H1 (cell line): ENCODE measurements around the gene RIPOR3. TPM values are rescaled to one million over a fixed set of nuclear protein-coding genes. Genes with fewer than 3 reads are reported as not detected.

Experiments
- CTCF ChIA-PET: fragments of 300-600 bp; sonication (Branson Sonifier 250); formaldehyde crosslinking; loops from one replicate; lab custom pipeline; 2021; ENCODE audit not compliant: partially characterized antibody; lab: Charles Lee
- POLR2A ChIA-PET: fragments of 300-600 bp; sonication (Branson Sonifier 250); formaldehyde crosslinking; loops from one replicate; lab custom pipeline; 2021; ENCODE audit warnings: inconsistent platforms; ENCODE audit not compliant: partially characterized antibody; lab: Charles Lee
- DNase-seq, 2 experiments: peaks; one replicate each; pipeline versions ENCODE4 v3.0.0 to v3.0.0-alpha.2; 2010 to 2022; ENCODE audit warnings: low spot score in 2 of 2, low read depth in 1 of 2, mixed read lengths in 1 of 2
- FAIRE-seq: peaks from 2 replicates; lab custom pipeline; 2011; peaks lifted over from hg19 to GRCh38; lab: Jason Lieb, UNC
- H2AFZ ChIP-seq: 2 replicates; pipeline ENCODE4 v1.8.1; 2012; ENCODE audit warnings: low read length, inconsistent platforms
- H2AK5ac ChIP-seq: 2 replicates; pipeline ENCODE4 v1.6.1; 2013; ENCODE audit warnings: low read depth, low read length
- H2BK120ac ChIP-seq: replicated peaks from 2 replicates; pipeline ENCODE3; 2013; ENCODE audit warnings: low read depth, low read length, inconsistent platforms
- H2BK12ac ChIP-seq: 2 replicates; pipeline ENCODE4 v1.6.1; 2013; ENCODE audit warnings: low read depth, low read length
- H2BK15ac ChIP-seq: 2 replicates; pipeline ENCODE4 v1.6.1; 2013; ENCODE audit warnings: low read length
- H2BK20ac ChIP-seq: 2 replicates; pipeline ENCODE4 v1.6.1; 2013; ENCODE audit warnings: low read length
- H2BK5ac ChIP-seq: 2 replicates; pipeline ENCODE4 v1.6.1; 2013; ENCODE audit warnings: low read depth, low read length
- H3K14ac ChIP-seq: 2 replicates; pipeline ENCODE4 v1.6.1; 2013; ENCODE audit warnings: inconsistent platforms; ENCODE audit not compliant: insufficient read length
- H3K18ac ChIP-seq: 2 replicates; pipeline ENCODE4 v1.6.1; 2013; ENCODE audit warnings: low read length; ENCODE audit errors: extremely low read depth
- H3K23ac ChIP-seq: 2 replicates; pipeline ENCODE4 v1.6.1; 2013; ENCODE audit warnings: inconsistent platforms; ENCODE audit not compliant: insufficient read length
- H3K23me2 ChIP-seq: 2 replicates; pipeline ENCODE4 v1.6.1; 2013; ENCODE audit warnings: low read depth, low read length
- H3K27ac ChIP-seq: 2 replicates; pipeline ENCODE4 v1.6.1; 2011; ENCODE audit warnings: low read depth, low read length, inconsistent platforms
- H3K27me3 ChIP-seq, 4 experiments: replicated peaks in 1 of 4; 1 replicate in 1 of 4; 2 replicates in 3 of 4; pipeline versions ENCODE4 v1.6.1 to v1.8.1; 2011 to 2013; ENCODE audit warnings: low read length in 3 of 4, mild to moderate bottlenecking in 3 of 4, inconsistent platforms in 2 of 4, mixed read lengths in 2 of 4, moderate library complexity in 1 of 4; ENCODE audit not compliant: control insufficient read depth in 3 of 4, insufficient read depth in 3 of 4; ENCODE audit errors: extremely low read depth in 1 of 4
- H3K36me3 ChIP-seq, 4 experiments: 2 replicates each; pipeline versions ENCODE4 v1.6.1 to v1.8.1; 2011 to 2013; ENCODE audit warnings: mild to moderate bottlenecking in 4 of 4, low read length in 3 of 4, moderate library complexity in 2 of 4, control low read depth in 1 of 4, inconsistent platforms in 1 of 4; ENCODE audit not compliant: insufficient read depth in 4 of 4, control insufficient read depth in 2 of 4
- H3K4ac ChIP-seq: replicated peaks from 2 replicates; pipeline ENCODE3; 2013; ENCODE audit warnings: low read length, low read depth, mixed read lengths, inconsistent platforms; ENCODE audit not compliant: insufficient read length
- H3K4me1 ChIP-seq, 4 experiments: replicated peaks in 1 of 4; 1 replicate in 1 of 4; 2 replicates in 3 of 4; pipeline versions ENCODE4 v1.6.1 to v1.8.1; 2011 to 2013; ENCODE audit warnings: low read length in 3 of 4, inconsistent platforms in 2 of 4, mixed read lengths in 1 of 4; ENCODE audit not compliant: insufficient read depth in 4 of 4, control insufficient read depth in 3 of 4
- H3K4me2 ChIP-seq, 2 experiments: 2 replicates each; pipeline versions ENCODE4 v1.6.1 to v1.8.1; 2011 to 2013; ENCODE audit warnings: low read depth in 2 of 2, low read length in 2 of 2, control low read depth in 1 of 2, inconsistent platforms in 1 of 2, mild to moderate bottlenecking in 1 of 2; ENCODE audit not compliant: insufficient read depth in 1 of 2
- H3K4me3 ChIP-seq, 4 experiments: fragments of 200-600, 300-600 bp in 1 of 4; sonication (generic), shearing (Covaris generic), sonication (Bioruptor Twin) in 1 of 4; 2 replicates each; pipeline versions ENCODE4 v1.5.1 to v1.8.1; 2011 to 2016; ENCODE audit warnings: low read length in 4 of 4, low read depth in 3 of 4, control low read depth in 2 of 4, inconsistent platforms in 2 of 4, mild to moderate bottlenecking in 2 of 4, mixed read lengths in 1 of 4, moderate library complexity in 1 of 4; ENCODE audit not compliant: insufficient read depth in 2 of 4; ENCODE audit errors: extremely low read depth in 1 of 4
- H3K56ac ChIP-seq: replicated peaks from 2 replicates; pipeline ENCODE3; 2013; ENCODE audit warnings: low read depth, mild to moderate bottlenecking, mixed read lengths, low read length, inconsistent platforms; ENCODE audit not compliant: insufficient read length
- H3K79me1 ChIP-seq: 2 replicates; pipeline ENCODE4 v1.6.1; 2013; ENCODE audit warnings: low read depth, low read length, control low read depth
- H3K79me2 ChIP-seq, 2 experiments: 2 replicates each; pipeline versions ENCODE4 v1.6.1 to v1.8.1; 2012 to 2013; ENCODE audit warnings: low read length in 2 of 2, mild to moderate bottlenecking in 2 of 2, inconsistent platforms in 1 of 2; ENCODE audit not compliant: insufficient read depth in 2 of 2, control insufficient read depth in 1 of 2
- H3K9ac ChIP-seq, 4 experiments: replicated peaks in 1 of 4; 1 replicate in 1 of 4; 2 replicates in 3 of 4; pipeline versions ENCODE4 v1.6.1 to v1.8.1; 2011 to 2013; ENCODE audit warnings: low read depth in 3 of 4, low read length in 3 of 4, control low read depth in 2 of 4, mild to moderate bottlenecking in 2 of 4, moderate library complexity in 2 of 4, inconsistent platforms in 1 of 4; ENCODE audit errors: extremely low read depth in 1 of 4
- H3K9me3 ChIP-seq, 2 experiments: 2 replicates each; pipeline versions ENCODE4 v1.6.1 to v1.8.1; 2012 to 2013; ENCODE audit warnings: mild to moderate bottlenecking in 2 of 2, moderate library complexity in 2 of 2, control low read depth in 1 of 2, inconsistent platforms in 1 of 2, low read depth in 1 of 2, low read length in 1 of 2, mixed read lengths in 1 of 2; ENCODE audit not compliant: insufficient read depth in 2 of 2
- H4K20me1 ChIP-seq, 2 experiments: replicated peaks in 1 of 2; 2 replicates each; pipeline versions ENCODE3 to v1.8.1; 2011 to 2013; ENCODE audit warnings: inconsistent platforms in 2 of 2, low read length in 2 of 2, mild to moderate bottlenecking in 1 of 2; ENCODE audit not compliant: insufficient read depth in 2 of 2, control insufficient read depth in 1 of 2
- H4K5ac ChIP-seq: 2 replicates; pipeline ENCODE4 v1.6.1; 2013; ENCODE audit warnings: low read length, low read depth, mixed read lengths, inconsistent platforms; ENCODE audit not compliant: insufficient read length
- H4K8ac ChIP-seq: 2 replicates; pipeline ENCODE4 v1.8.0; 2013; ENCODE audit warnings: mild to moderate bottlenecking, moderate library complexity, low read length, inconsistent platforms; ENCODE audit not compliant: insufficient read depth; ENCODE audit errors: extremely low read depth
- H4K91ac ChIP-seq: replicated peaks from 2 replicates; pipeline ENCODE3; 2013; ENCODE audit warnings: low read length, mixed read lengths, inconsistent platforms; ENCODE audit not compliant: insufficient read length
- ASH2L ChIP-seq: fragments of 200-600, 300-600 bp; sonication (generic); IDR thresholded peaks from one replicate; pipeline ENCODE4 v1.7.1; 2017; ENCODE audit warnings: low read length
- CTBP2 ChIP-seq: IDR thresholded peaks from 2 replicates; pipeline ENCODE4 v1.7.0; 2011; ENCODE audit warnings: borderline replicate concordance, mild to moderate bottlenecking, moderate library complexity, mixed read lengths, low read length; ENCODE audit not compliant: insufficient read depth, insufficient read length
- JUND ChIP-seq: IDR thresholded peaks from 2 replicates; pipeline ENCODE4 v1.6.1; 2011; ENCODE audit warnings: mild to moderate bottlenecking, improper control_type of control experiment, low read length
- KDM5A ChIP-seq: fragments of 200-600 bp; IDR thresholded peaks from 2 replicates; pipeline ENCODE4 v1.7.1; 2012; ENCODE audit warnings: mild to moderate bottlenecking, low read length, inconsistent platforms, mixed read lengths
- MAFK ChIP-seq: IDR thresholded peaks from 2 replicates; pipeline ENCODE4 v1.6.1; 2012; ENCODE audit warnings: low read depth, mild to moderate bottlenecking, improper control_type of control experiment, low read length
- RAD21 ChIP-seq, 2 experiments: IDR thresholded peaks in 1 of 2; conservative IDR thresholded peaks in 1 of 2; 2 replicates each; pipeline ENCODE4 v1.6.1; 2011; ENCODE audit warnings: low read depth in 2 of 2, low read length in 2 of 2, improper control_type of control experiment in 1 of 2, inconsistent platforms in 1 of 2, mild to moderate bottlenecking in 1 of 2, moderate library complexity in 1 of 2
- RBBP5 ChIP-seq: IDR thresholded peaks from 2 replicates; pipeline ENCODE4 v1.7.1; 2012; ENCODE audit warnings: low read depth, mild to moderate bottlenecking, inconsistent platforms, low read length, moderate library complexity, borderline replicate concordance
- RNF2 ChIP-seq: fragments of 200-900, 300-1000 bp; sonication (generic); IDR thresholded peaks from 2 replicates; pipeline ENCODE4 v1.7.1; 2016; ENCODE audit warnings: borderline replicate concordance, low read depth, mild to moderate bottlenecking, antibody characterized with exemption, low read length; ENCODE audit not compliant: poor library complexity, severe bottlenecking; ENCODE audit errors: missing control alignments
- RXRA ChIP-seq: IDR thresholded peaks from 2 replicates; pipeline ENCODE4 v1.6.1; 2011; ENCODE audit warnings: low read depth, mild to moderate bottlenecking, low read length, moderate library complexity; ENCODE audit not compliant: insufficient read depth
- SIN3A ChIP-seq, 2 experiments: IDR thresholded peaks in 1 of 2; conservative IDR thresholded peaks in 1 of 2; 2 replicates each; pipeline ENCODE4 v1.6.1; 2011 to 2012; ENCODE audit warnings: low read length in 2 of 2, improper control_type of control experiment in 1 of 2, low read depth in 1 of 2, mild to moderate bottlenecking in 1 of 2
- SP2 ChIP-seq: IDR thresholded peaks from 2 replicates; pipeline ENCODE4 v1.6.1; 2012; ENCODE audit warnings: mild to moderate bottlenecking, low read length, inconsistent platforms
- WGBS, 2 experiments: shearing (Covaris generic) in 1 of 2; methylation state at CpG; one replicate each; pipeline versions ENCODE4 v1.1.6 to v1.1.7; 2013 to 2015; ENCODE audit warnings: low lambda C conversion rate in 2 of 2, mixed read lengths in 2 of 2, inconsistent platforms in 1 of 2, low coverage in 1 of 2, missing lambda C conversion rate in 1 of 2; ENCODE audit not compliant: insufficient replicate concordance in 2 of 2, insufficient coverage in 1 of 2, insufficient read length in 1 of 2; ENCODE audit errors: extremely low coverage in 1 of 2, missing lambda C conversion rate in 1 of 2; 5-methylcytosine and 5-hydroxymethylcytosine counted together
- polyA plus RNA-seq, 7 experiments: library from polyadenylated mRNA; depleted of rRNA in 3 of 7; stranded (reverse) in 5 of 7; unstranded in 2 of 7; fragments of >200 nt in 5 of 7; fragments of 200-250 nt in 2 of 7; gene quantifications; 1 replicate in 5 of 7; 2 replicates in 1 of 7; 4 replicates in 1 of 7; pipeline versions ENCODE4 v1.2.1 to v1.2.3, GENCODE V29; 2011 to 2013; ENCODE audit warnings: missing spikeins in 2 of 7, mixed read lengths in 2 of 7
- total RNA-seq: library from RNA; stranded (reverse); fragmentation: NEBNext Ultra II Directional; extraction: Animal tissue kit (Norgen Biotek cat#: 25700); gene quantifications from 2 replicates; pipeline ENCODE4 v1.2.1, GENCODE V29; 2021
- TF ChIP-seq, protein P1 (sequence below): IDR thresholded peaks from 2 replicates; pipeline ENCODE4 v1.6.1; 2011; ENCODE audit warnings: low read length, improper control_type of control experiment

Gene RIPOR3
- total and polyA plus RNA-seq, 2 of the 8 experiments (the other 6 are each of a cell fraction or from before 2014, with no cell fraction given), result 3.6 to 4.5 TPM

DNA sequence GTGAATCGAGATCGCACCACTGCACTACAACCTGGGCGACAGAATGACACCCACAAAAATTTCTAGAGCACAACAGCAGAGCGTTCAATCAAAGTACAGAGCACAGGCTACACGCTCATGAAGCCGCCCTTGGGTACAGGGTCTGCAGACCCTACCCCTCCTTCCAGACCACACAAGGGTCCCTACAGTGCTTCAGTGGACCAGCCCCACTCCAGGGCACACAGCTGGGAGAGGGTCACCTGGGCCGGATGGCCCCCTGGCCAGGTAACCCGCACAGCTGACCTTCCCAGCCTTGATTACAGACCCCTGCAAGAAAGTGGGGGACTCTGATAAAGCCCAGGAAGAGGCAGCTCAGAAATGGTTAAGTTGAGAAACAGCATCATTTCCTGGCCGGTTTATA, 63.6 kb downstream of the RIPOR3 start:
- Histone ChIP-seq H3K27ac (no peak overlapping the region), H2BK120ac (no peak overlapping the region), H3K9ac (no peak overlapping the region), H3K9me3 (no peaks in the 10 kb centered on the region), H2BK5ac (no peak overlapping the region), H4K91ac (no peak overlapping the region), H3K36me3 (no peaks in the 10 kb centered on the region), H3K79me1 (no peaks in the 10 kb centered on the region), H3K4ac (no peak overlapping the region), H3K18ac (no peak overlapping the region), H2AFZ (no peak overlapping the region), H2BK20ac (no peak overlapping the region), H4K5ac (no peak overlapping the region), H3K4me1 (peaks cover 0 to 8% (median 3%) of the 10 kb centered on the region in 4 experiments; a peak in 4 of 7 replicates), H2BK15ac (no peak overlapping the region), H3K14ac (no peak overlapping the region), H4K20me1 (peaks cover 2% of the 10 kb centered on the region in 2 experiments), H3K4me3 (no peak overlapping the region), H4K8ac (no peak overlapping the region), H3K27me3 (no peaks in the 10 kb centered on the region), H3K23ac (no peak overlapping the region), H2AK5ac (no peak overlapping the region), H3K56ac (no peak overlapping the region), H2BK12ac (0 out of 2 replicates have a peak overlapping the region, but pooled peaks have one; percentile 84), H3K23me2 (no peaks in the 10 kb centered on the region), H3K79me2 (no peaks in the 10 kb centered on the region), H3K4me2 (no peak overlapping the region)
- CTCF ChIA-PET, result interaction anchor here (0.5 to 6.1 kb wide), 20 partner anchors 8 to 789 kb away, joined by 3 to 84 read pairs (median 5); no protein-coding TSS in a partner anchor
- DNase-seq (no peak), FAIRE-seq (no peak)
- 92% methylated on average over 9 of the region's 9 CpGs; no CpG with 5 or more reads in 1 of the 2 experiments for WGBS, 2 experiments
- POLR2A ChIA-PET, result interaction anchor here (0.6 to 1.2 kb wide), 2 partner anchors 14 to 31 kb away, joined by 3 to 4 read pairs; no protein-coding TSS in a partner anchor
- TF ChIP-seq JUND (no peak), KDM5A (no peak), RBBP5 (no peak), RNF2 (no peak), RAD21 (IDR thresholded peaks at IDR 0.05 in 1 of 2, conservative IDR thresholded peaks at IDR 0.05 in 1 of 2; ENCODE audit: low read depth in 2 of 2, low read length in 2 of 2) (no peak), MAFK (no peak), SIN3A (conservative IDR thresholded peaks at IDR 0.05 in 1 of 2, IDR thresholded peaks at IDR 0.05 in 1 of 2; ENCODE audit: low read depth in 1 of 2, low read length in 2 of 2) (no peak), ASH2L (no peak), CTBP2 (no peak), SP2 (no peak), RXRA (no peak)
- TF ChIP-seq, protein P1, sequence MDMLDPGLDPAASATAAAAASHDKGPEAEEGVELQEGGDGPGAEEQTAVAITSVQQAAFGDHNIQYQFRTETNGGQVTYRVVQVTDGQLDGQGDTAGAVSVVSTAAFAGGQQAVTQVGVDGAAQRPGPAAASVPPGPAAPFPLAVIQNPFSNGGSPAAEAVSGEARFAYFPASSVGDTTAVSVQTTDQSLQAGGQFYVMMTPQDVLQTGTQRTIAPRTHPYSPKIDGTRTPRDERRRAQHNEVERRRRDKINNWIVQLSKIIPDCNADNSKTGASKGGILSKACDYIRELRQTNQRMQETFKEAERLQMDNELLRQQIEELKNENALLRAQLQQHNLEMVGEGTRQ, result no peak
